OCI-LY1 (cell line): ENCODE results near the gene CELA2B.

ENCODE experiments used
- H2AFZ ChIP-seq: fragments of 200-600 bp; sonication (generic), shearing (Covaris generic); 2 replicates; pipeline ENCODE4 v1.6.0; 2014; ENCODE audit warnings: antibody characterized with exemption, mild to moderate bottlenecking, low read length
- H3F3A ChIP-seq: fragments of 200-600 bp; sonication (generic), shearing (Covaris generic); 2 replicates; pipeline ENCODE4 v1.6.0; 2014; ENCODE audit warnings: mild to moderate bottlenecking, antibody characterized with exemption, low read length, moderate library complexity; ENCODE audit not compliant: insufficient read depth
- H3K27ac ChIP-seq: fragments of 200-600 bp; sonication (generic); 2 replicates; pipeline ENCODE4 v1.5.1; 2014; ENCODE audit warnings: low read length, mixed run types, mild to moderate bottlenecking, low read depth; ENCODE audit not compliant: poor library complexity, severe bottlenecking
- H3K27me3 ChIP-seq: fragments of 200-600 bp; sonication (generic); 2 replicates; pipeline ENCODE4 v1.6.0; 2014; ENCODE audit warnings: antibody characterized with exemption, mild to moderate bottlenecking, low read length, moderate library complexity; ENCODE audit not compliant: insufficient read depth
- H3K36me3 ChIP-seq: fragments of 200-600 bp; sonication (generic); 2 replicates; pipeline ENCODE4 v1.6.1; 2014; ENCODE audit warnings: mild to moderate bottlenecking, antibody characterized with exemption, low read length, moderate library complexity, mixed read lengths; ENCODE audit not compliant: insufficient read depth
- H3K4me1 ChIP-seq: fragments of 200-600 bp; sonication (generic); 2 replicates; pipeline ENCODE4 v1.5.1; 2014; ENCODE audit warnings: mild to moderate bottlenecking, low read length, moderate library complexity; ENCODE audit not compliant: insufficient read depth, severe bottlenecking
- H3K4me2 ChIP-seq: fragments of 200-600 bp; sonication (generic), shearing (Covaris generic); 2 replicates; pipeline ENCODE4 v1.6.1; 2014; ENCODE audit warnings: low read length
- H3K4me3 ChIP-seq: fragments of 200-600 bp; sonication (generic); 2 replicates; pipeline ENCODE4 v1.5.1; 2014; ENCODE audit warnings: low read length, low read depth, mild to moderate bottlenecking, mixed read lengths; ENCODE audit not compliant: poor library complexity, severe bottlenecking
- H3K79me2 ChIP-seq: fragments of 200-600 bp; shearing (Covaris generic); 2 replicates; pipeline ENCODE4 v1.6.1; 2016; ENCODE audit warnings: mixed run types, low read length, mixed read lengths; ENCODE audit not compliant: insufficient read depth
- H3K9ac ChIP-seq: fragments of 200-600 bp; sonication (generic), shearing (Covaris generic); 2 replicates; pipeline ENCODE4 v1.6.1; 2014; ENCODE audit warnings: mild to moderate bottlenecking, low read length, mixed read lengths
- H3K9me2 ChIP-seq: fragments of 200-600 bp; sonication (generic), shearing (Covaris generic); 2 replicates; pipeline ENCODE4 v1.6.1; 2014; ENCODE audit warnings: low read depth, mild to moderate bottlenecking, low read length, mixed read lengths
- H3K9me3 ChIP-seq: fragments of 200-600 bp; shearing (Covaris generic); 2 replicates; pipeline ENCODE4 v1.6.1; 2014; ENCODE audit warnings: low read length, mixed read lengths
- H4K20me1 ChIP-seq: fragments of 200-600 bp; sonication (generic), shearing (Covaris generic); 2 replicates; pipeline ENCODE4 v1.6.0; 2016; ENCODE audit warnings: mild to moderate bottlenecking, low read length; ENCODE audit not compliant: insufficient read depth
- CTCF ChIP-seq: fragments of 200-600 bp; sonication (generic), shearing (Covaris generic); IDR thresholded peaks from 2 replicates; pipeline ENCODE4 v1.5.1; 2017; ENCODE audit warnings: mild to moderate bottlenecking, antibody characterized with exemption, low read length, moderate library complexity, mixed read lengths
- EZH2 ChIP-seq: fragments of 200-600 bp; sonication (generic), shearing (Covaris generic); IDR thresholded peaks from 2 replicates; pipeline ENCODE4 v1.8.0; 2017; ENCODE audit warnings: borderline replicate concordance, mixed run types, mild to moderate bottlenecking, antibody characterized with exemption, low read length, moderate library complexity, mixed read lengths

CELA2B gene

GRCh38 chr1:15538771-15539170 is 62.9 kb downstream of the CELA2B start:
- TF ChIP-seq CTCF, result no peak
- no peak for TF ChIP-seq EZH2
- Histone ChIP-seq H3F3A (no peaks in the 10 kb centered on the region), H3K9me3 (no peaks in the 10 kb centered on the region), H3K27ac (no peak overlapping the region), H3K9me2 (no peaks in the 10 kb centered on the region), H3K79me2 (no peaks in the 10 kb centered on the region), H4K20me1 (no peaks in the 10 kb centered on the region), H3K4me3 (no peak overlapping the region), H3K27me3 (no peaks in the 10 kb centered on the region), H3K4me1 (peaks cover 4% of the 10 kb centered on the region), H3K4me2 (no peak overlapping the region), H2AFZ (no peak overlapping the region), H3K9ac (no peak overlapping the region), H3K36me3 (peaks cover 50% of the 10 kb centered on the region)

GRCh38 chr1:15540186-15540585 is 64.3 kb downstream of the CELA2B start:
- TF ChIP-seq EZH2 (no peak), CTCF (no peak)
- H3K9me2 ChIP-seq, result no peaks in the 10 kb centered on the region
- peaks cover 57% of the 10 kb centered on the region for H3K36me3 ChIP-seq
- no peak overlapping the region for H2AFZ ChIP-seq
- H3F3A ChIP-seq, result no peaks in the 10 kb centered on the region
- H3K4me3 ChIP-seq, result no peak overlapping the region
- H4K20me1 ChIP-seq, result no peaks in the 10 kb centered on the region
- H3K79me2 ChIP-seq, result no peaks in the 10 kb centered on the region
- H3K9me3 ChIP-seq, result no peaks in the 10 kb centered on the region
- H3K4me1 ChIP-seq, result peaks cover 4% of the 10 kb centered on the region
- H3K4me2 ChIP-seq, result no peak overlapping the region
- H3K27me3 ChIP-seq, result no peaks in the 10 kb centered on the region
- H3K27ac ChIP-seq, result no peak overlapping the region
- H3K9ac ChIP-seq, result no peak overlapping the region
